ENCODE results near the gene OR1A2. TPM values are rescaled to one million over a fixed set of nuclear protein-coding genes. Genes with fewer than 3 reads are reported as not detected.
A peak's percentile ranks its signal among the peaks of the same experiment; 100 is the strongest.

OR1A2 gene, protein sequence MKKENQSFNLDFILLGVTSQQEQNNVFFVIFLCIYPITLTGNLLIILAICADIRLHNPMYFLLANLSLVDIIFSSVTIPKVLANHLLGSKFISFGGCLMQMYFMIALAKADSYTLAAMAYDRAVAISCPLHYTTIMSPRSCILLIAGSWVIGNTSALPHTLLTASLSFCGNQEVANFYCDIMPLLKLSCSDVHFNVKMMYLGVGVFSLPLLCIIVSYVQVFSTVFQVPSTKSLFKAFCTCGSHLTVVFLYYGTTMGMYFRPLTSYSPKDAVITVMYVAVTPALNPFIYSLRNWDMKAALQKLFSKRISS
- total RNA-seq, result not detected
- not detected for polyA plus RNA-seq

DNA sequence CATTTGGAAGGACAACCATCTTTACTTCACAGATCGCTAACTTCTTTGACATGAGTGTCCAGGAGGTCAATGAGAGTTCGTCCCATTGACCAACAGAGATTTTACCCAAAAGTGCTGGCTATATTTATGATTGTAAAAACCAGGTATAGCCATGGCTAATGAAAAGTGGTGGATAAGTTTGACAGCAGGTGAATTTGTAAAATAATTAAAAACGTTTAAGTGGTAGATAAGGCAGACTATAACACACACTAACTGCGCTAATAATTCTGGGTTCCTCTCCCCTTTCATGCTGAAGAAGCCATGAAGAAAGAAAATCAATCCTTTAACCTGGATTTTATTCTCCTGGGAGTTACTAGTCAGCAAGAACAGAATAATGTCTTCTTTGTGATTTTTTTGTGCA lies at the start of gene OR1A2:
Gene OR1A2 (plus strand): TSS at position 301 of the 400 bp plus-strand sequence. CDS start 0 bp downstream, at position 301.
- Histone ChIP-seq H3K4me3 (no peak within 1 kb of the TSS), H3K9me3 (no peaks in the 10 kb centered on the region), H3K4me1 (no peaks in the 10 kb centered on the region), H3K27ac (no peak within 1 kb of the TSS), H3K27me3 (peaks cover 0 to 3% (median 0%) of the 10 kb centered on the region in 4 donors), H3K36me3 (no peaks in the 10 kb centered on the region)
- ATAC-seq, result no peak
- TF ChIP-seq, protein P1, sequence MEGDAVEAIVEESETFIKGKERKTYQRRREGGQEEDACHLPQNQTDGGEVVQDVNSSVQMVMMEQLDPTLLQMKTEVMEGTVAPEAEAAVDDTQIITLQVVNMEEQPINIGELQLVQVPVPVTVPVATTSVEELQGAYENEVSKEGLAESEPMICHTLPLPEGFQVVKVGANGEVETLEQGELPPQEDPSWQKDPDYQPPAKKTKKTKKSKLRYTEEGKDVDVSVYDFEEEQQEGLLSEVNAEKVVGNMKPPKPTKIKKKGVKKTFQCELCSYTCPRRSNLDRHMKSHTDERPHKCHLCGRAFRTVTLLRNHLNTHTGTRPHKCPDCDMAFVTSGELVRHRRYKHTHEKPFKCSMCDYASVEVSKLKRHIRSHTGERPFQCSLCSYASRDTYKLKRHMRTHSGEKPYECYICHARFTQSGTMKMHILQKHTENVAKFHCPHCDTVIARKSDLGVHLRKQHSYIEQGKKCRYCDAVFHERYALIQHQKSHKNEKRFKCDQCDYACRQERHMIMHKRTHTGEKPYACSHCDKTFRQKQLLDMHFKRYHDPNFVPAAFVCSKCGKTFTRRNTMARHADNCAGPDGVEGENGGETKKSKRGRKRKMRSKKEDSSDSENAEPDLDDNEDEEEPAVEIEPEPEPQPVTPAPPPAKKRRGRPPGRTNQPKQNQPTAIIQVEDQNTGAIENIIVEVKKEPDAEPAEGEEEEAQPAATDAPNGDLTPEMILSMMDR (IDR thresholded peaks at IDR 0.05), result no peak
- intact Hi-C loops (cut with DNase I), result no loop called here
- no peak for FAIRE-seq
- DNase-seq, result no peak
- WGBS, 2 donors, result 56 to 63% methylated on average over 4 of the region's 4 CpGs

DNA sequence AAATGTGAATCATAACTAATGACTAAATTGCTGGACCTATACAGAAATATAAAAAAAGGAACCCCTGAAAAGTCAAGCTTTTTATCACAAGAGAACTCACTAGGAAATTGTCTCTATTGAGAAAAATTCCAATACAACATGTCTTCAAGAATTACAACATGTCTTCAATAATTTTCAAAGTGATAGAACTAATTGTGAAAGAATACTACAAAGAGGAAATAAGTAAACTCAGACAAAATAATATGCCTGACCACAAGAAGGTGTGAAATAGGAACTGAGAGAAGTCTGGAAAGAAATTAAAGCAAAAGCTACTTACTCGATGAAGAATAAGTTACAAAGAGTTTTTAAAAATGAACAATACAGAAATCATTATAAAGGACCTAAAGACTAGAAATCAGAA lies 40.1 kb upstream of the OR1A2 start:
- FAIRE-seq (no peak), DNase-seq (no peak), ATAC-seq (no peak)
- Histone ChIP-seq H3K27me3 (no peaks in the 10 kb centered on the region), H3K4me1 (no peaks in the 10 kb centered on the region), H3K36me3 (no peaks in the 10 kb centered on the region), H3K9me3 (no peaks in the 10 kb centered on the region), H3K27ac (no peak overlapping the region), H3K4me3 (no peak overlapping the region)
- intact Hi-C loops (cut with DNase I), result no loop called here
- 52 to 72% methylated on average over 1 of the region's 1 CpG for WGBS, 2 donors
- TF ChIP-seq, protein P1 (IDR thresholded peaks at IDR 0.05), result no peak

DNA sequence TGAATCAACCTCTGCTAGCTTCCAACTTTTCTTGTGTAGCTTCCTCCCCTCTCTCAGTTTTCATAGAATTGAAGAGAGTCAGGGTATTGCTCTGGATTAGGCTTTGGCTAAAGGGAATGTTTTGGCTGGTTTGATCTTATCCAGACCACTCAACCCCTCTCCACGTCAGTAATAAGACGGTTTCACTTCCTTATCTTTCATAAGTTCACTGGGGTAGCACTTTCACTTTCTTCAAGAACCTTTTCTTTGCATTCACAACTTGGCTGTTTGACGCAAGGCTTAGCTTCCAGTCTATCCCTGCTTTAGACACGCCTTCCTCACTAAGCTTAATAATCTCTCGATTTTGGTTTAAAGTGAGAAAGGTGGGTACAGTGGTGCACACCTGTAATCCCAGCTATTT lies 29.7 kb upstream of the OR1A2 start:
- Histone ChIP-seq H3K4me1 (no peaks in the 10 kb centered on the region), H3K27me3 (no peaks in the 10 kb centered on the region), H3K9me3 (no peaks in the 10 kb centered on the region), H3K4me3 (no peak overlapping the region), H3K27ac (no peak overlapping the region), H3K36me3 (no peaks in the 10 kb centered on the region)
- no peak for FAIRE-seq
- DNase-seq, result no peak
- intact Hi-C loops (cut with DNase I), result no loop called here
- WGBS, 2 donors, result 51 to 66% methylated on average over 5 of the region's 5 CpGs
- TF ChIP-seq, protein P1 (IDR thresholded peaks at IDR 0.05), result no peak
- peak in 1 of 4 donors; percentile 30 for ATAC-seq

DNA sequence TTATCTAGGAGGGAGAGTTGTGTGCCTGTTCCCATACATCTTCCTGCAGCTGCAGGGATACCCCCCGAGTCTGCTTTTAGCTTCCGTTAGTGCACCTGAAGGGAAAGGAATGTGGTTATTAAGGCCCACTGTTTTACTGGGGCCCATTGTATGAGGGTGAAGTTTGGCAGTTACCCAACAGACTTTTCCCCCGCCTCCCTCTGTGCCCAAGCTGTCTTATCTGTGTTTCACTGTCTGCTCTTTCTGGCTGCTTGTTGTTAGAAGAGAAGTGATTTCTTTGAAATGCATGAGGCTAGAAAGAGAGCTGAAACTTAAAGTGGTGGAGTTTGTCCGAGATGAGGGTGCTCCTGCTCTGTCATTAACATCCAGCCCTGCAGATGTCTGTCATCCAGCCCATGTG lies 7.4 kb upstream of the OR1A2 start:
- no peaks in the 10 kb centered on the region for H3K9me3 ChIP-seq
- H3K36me3 ChIP-seq, result no peaks in the 10 kb centered on the region
- intact Hi-C loops (cut with DNase I), result no loop called here
- H3K4me1 ChIP-seq, result no peaks in the 10 kb centered on the region
- ATAC-seq (no peak), DNase-seq (no peak), FAIRE-seq (no peak)
- TF ChIP-seq, protein P1 (IDR thresholded peaks at IDR 0.05), result no peak
- WGBS, 2 donors, result 20 to 24% methylated on average over 4 of the region's 4 CpGs
- H3K4me3 ChIP-seq, result no peak overlapping the region
- peaks cover 0 to 8% (median 3%) of the 10 kb centered on the region in 4 donors for H3K27me3 ChIP-seq
- H3K27ac ChIP-seq, result no peak overlapping the region

- Histone ChIP-seq H3K4me1 (no peaks in the 10 kb centered on the region), H3K4me3 (no peak within 1 kb of the TSS), H3K27ac (no peak within 1 kb of the TSS), H3K36me3 (no peaks in the 10 kb centered on the region), H3K9me3 (no peaks in the 10 kb centered on the region), H3K27me3 (no peaks in the 10 kb centered on the region)
- ATAC-seq (no peak), FAIRE-seq (no peak), DNase-seq (no peak)
- intact Hi-C loops (cut with DNase I), result no loop called here
- 41 to 42% methylated on average over 7 of the region's 7 CpGs for WGBS, 2 donors
- TF ChIP-seq, protein P1 (IDR thresholded peaks at IDR 0.05), result no peak
These were observed 10.0 kb downstream of the OR1A2 start, which contains the start of gene OR1A1 for GRCh38 chr17:3207367-3207766. OR1A1 (plus strand) TSS chr17:3207667; CDS start chr17:3215621, 7,954 bp downstream.
